Suprapubic skin (tissue), 4 donors: ENCODE measurements around the gene SLC4A1. TPM values are rescaled to one million over a fixed set of nuclear protein-coding genes. Genes with fewer than 3 reads are reported as not detected.

Experiments used
- DNase-seq, 2 donors: peaks; one replicate each; pipeline ENCODE4 v3.0.0-alpha.2; 2019; ENCODE audit warnings: low spot score in 2 of 2
- H3K27ac ChIP-seq: fragments of 200-600 bp; sonication (generic); one replicate; pipeline ENCODE4 v1.5.1; 2019
- H3K27me3 ChIP-seq: fragments of 200-600 bp; sonication (generic); one replicate; pipeline ENCODE4 v1.5.1; 2019
- H3K36me3 ChIP-seq: fragments of 200-600 bp; sonication (generic); one replicate; pipeline ENCODE4 v1.5.1; 2019
- H3K4me1 ChIP-seq: fragments of 200-600 bp; sonication (generic); one replicate; pipeline ENCODE4 v1.5.1; 2019
- H3K4me3 ChIP-seq: fragments of 200-600 bp; sonication (generic); one replicate; pipeline ENCODE4 v1.5.1; 2019; ENCODE audit warnings: mild to moderate bottlenecking
- H3K9me3 ChIP-seq: fragments of 200-600 bp; sonication (generic); one replicate; pipeline ENCODE4 v1.5.1; 2019
- EP300 ChIP-seq: sonication (generic); formaldehyde crosslinking; IDR thresholded peaks from one replicate; pipeline ENCODE4 v1.6.1; 2017; ENCODE audit warnings: antibody characterized with exemption
- POLR2A ChIP-seq, 2 donors: fragments of 450-650 bp; IDR thresholded peaks; one replicate each; pipeline ENCODE4 v1.6.1; 2017; ENCODE audit warnings: antibody characterized with exemption in 2 of 2, mild to moderate bottlenecking in 2 of 2, moderate library complexity in 2 of 2
- POLR2AphosphoS5 ChIP-seq, 3 donors: sonication (generic); formaldehyde crosslinking; IDR thresholded peaks; one replicate each; pipeline ENCODE4 v1.6.1; 2017; ENCODE audit warnings: antibody characterized with exemption in 3 of 3
- WGBS: methylation state at CpG from one replicate; pipeline ENCODE4 v1.1.5; 2018; 5-methylcytosine and 5-hydroxymethylcytosine counted together
- total RNA-seq, 4 donors: library from RNA; depleted of rRNA; stranded (reverse); fragments of >200 nt; gene quantifications; one replicate each; pipeline ENCODE4 v1.1.0, GENCODE V29; 2016
- TF ChIP-seq, protein P1 (sequence below), 2 donors: fragments of 200-600 bp in 1 of 2; fragments of 450-650 bp in 1 of 2; sonication (generic) in 1 of 2; IDR thresholded peaks; one replicate each; pipeline ENCODE4 v1.5.1; 2016 to 2019; ENCODE audit warnings: antibody characterized with exemption in 2 of 2, mild to moderate bottlenecking in 1 of 2, moderate library complexity in 1 of 2

The SLC4A1 gene
- total RNA-seq, 4 donors from 2014 or later: 0.08 to 0.17 (median 0.10) TPM; not detected in 1

DNA sequence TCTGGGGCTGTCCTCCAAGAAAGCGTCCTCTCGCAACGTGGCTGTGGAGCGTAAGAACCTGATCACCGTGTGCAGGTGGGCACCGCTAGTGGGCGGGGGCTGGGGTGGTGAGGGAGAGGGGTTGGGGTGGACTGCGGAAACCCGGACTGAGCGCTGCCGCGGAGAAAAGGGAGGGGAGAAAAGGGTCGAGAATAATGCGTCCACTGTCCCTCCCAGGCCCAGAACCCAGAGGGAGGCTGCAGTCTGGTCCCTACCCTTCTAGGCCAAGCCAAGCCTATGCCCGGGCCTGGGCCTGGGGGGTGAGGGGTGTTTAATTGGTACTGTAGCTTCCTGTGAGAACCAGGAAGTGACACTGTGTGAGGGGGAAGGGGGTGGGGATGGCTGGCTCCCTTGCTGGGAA, 40.9 kb upstream of the SLC4A1 start:
- no peak for DNase-seq
- Histone ChIP-seq H3K27ac (no peak overlapping the region), H3K4me3 (peak overlapping the region; percentile 53), H3K9me3 (no peaks in the 10 kb centered on the region), H3K4me1 (peaks cover 26% of the 10 kb centered on the region), H3K27me3 (peaks cover 19% of the 10 kb centered on the region), H3K36me3 (no peaks in the 10 kb centered on the region)
- no peak for TF ChIP-seq POLR2A (IDR thresholded peaks at IDR 0.05)
- TF ChIP-seq, protein P1, sequence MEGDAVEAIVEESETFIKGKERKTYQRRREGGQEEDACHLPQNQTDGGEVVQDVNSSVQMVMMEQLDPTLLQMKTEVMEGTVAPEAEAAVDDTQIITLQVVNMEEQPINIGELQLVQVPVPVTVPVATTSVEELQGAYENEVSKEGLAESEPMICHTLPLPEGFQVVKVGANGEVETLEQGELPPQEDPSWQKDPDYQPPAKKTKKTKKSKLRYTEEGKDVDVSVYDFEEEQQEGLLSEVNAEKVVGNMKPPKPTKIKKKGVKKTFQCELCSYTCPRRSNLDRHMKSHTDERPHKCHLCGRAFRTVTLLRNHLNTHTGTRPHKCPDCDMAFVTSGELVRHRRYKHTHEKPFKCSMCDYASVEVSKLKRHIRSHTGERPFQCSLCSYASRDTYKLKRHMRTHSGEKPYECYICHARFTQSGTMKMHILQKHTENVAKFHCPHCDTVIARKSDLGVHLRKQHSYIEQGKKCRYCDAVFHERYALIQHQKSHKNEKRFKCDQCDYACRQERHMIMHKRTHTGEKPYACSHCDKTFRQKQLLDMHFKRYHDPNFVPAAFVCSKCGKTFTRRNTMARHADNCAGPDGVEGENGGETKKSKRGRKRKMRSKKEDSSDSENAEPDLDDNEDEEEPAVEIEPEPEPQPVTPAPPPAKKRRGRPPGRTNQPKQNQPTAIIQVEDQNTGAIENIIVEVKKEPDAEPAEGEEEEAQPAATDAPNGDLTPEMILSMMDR (IDR thresholded peaks at IDR 0.05): no peak
- TF ChIP-seq POLR2AphosphoS5 (IDR thresholded peaks at IDR 0.05): no peak
- no peak for TF ChIP-seq EP300
- WGBS: 5% methylated on average over 4 of the region's 15 CpGs

DNA sequence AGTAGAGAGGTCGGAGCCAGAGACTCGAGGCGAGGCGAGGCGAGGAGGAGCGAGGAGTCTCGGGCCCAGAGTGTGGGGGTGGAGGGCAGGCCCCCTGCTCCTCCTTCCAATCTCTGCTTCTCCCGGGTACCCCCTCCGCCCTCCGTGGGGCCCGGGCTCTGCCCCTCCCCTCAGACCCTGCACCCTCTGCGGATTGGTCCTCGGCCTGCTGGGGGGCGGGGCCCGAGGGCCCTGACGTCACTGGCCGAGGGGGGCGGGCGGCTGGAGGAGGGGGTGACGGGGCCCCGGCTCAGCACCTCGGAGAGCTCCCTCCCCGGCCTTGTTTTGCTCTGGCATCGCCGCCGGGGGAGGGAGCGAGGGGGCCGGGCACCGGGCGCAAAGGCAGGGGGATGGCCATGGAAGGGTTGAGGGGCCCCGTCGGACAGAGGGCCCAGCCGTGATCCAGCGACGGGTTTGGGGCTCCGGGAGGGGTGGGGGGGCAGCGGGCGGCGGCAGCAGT, 40.4 kb upstream of the SLC4A1 start, which contains the start of gene RUNDC3A:
Gene RUNDC3A, plus strand, starts transcription at position 282 of the 499 bp plus-strand sequence. CDS start 232 bp downstream, outside the sequence.
- peak in 1 of 2 donors; percentile 86 for DNase-seq
- 0% methylated on average over 5 of the region's 39 CpGs for WGBS
- H3K36me3 ChIP-seq: no peaks in the 10 kb centered on the region
- peak within 1 kb of the TSS; percentile 20 for H3K27ac ChIP-seq
- TF ChIP-seq POLR2A (IDR thresholded peaks at IDR 0.05) (no peak), EP300 (no peak), POLR2AphosphoS5 (IDR thresholded peaks at IDR 0.05) (no peak)
- TF ChIP-seq, protein P1 (IDR thresholded peaks at IDR 0.05): no peak
- H3K27me3 ChIP-seq: peaks cover 15% of the 10 kb centered on the region
- peaks cover 26% of the 10 kb centered on the region for H3K4me1 ChIP-seq
- peak within 1 kb of the TSS; percentile 53 for H3K4me3 ChIP-seq
- no peaks in the 10 kb centered on the region for H3K9me3 ChIP-seq

DNA sequence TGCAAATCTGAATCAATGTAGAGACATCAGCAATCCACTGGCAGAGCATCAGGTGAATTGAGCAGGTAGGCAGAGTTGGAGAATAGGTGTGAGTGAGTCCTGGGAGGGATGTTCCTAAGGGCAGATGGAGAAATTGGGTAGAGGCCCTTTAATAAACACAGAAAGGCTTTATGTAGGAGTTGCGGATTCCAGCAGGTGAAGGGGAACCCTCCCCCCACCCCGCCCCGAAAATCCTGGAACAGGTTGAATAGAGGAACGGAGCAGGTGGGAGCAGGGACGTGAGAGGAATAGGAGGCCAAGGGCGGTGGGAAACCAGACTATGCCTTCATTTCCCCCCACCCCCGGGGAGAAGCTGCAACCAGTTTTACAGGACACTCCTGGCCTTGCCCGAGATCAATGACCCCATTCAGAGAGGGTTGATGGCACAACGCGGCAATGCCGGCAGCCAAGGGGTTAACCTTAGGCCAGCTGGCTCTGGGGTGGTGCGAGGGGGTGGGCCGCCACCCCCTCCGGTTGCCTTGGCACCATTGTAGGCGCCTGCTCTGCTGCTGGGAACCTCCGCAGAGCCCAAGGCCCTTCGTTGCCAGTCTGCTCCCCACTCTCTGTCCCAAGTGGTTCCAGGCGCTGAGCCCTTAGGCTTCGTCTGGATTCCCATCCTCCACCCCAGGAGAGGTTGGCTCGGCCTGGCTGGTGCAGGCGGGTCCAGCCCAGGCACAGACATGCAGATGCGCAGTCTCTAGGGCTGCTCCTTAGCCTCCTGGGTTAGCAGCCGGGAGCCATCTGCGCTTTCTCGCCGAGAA, 39.7 kb upstream of the SLC4A1 start:
- Histone ChIP-seq H3K4me3 (peak overlapping the region; percentile 53), H3K4me1 (peaks cover 26% of the 10 kb centered on the region), H3K36me3 (no peaks in the 10 kb centered on the region), H3K27me3 (peaks cover 8% of the 10 kb centered on the region), H3K27ac (peak overlapping the region; percentile 20), H3K9me3 (no peaks in the 10 kb centered on the region)
- no peak for DNase-seq
- TF ChIP-seq POLR2AphosphoS5 (IDR thresholded peaks at IDR 0.05) (no peak), POLR2A (IDR thresholded peaks at IDR 0.05) (no peak), EP300 (no peak)
- TF ChIP-seq, protein P1 (IDR thresholded peaks at IDR 0.05): no peak
- WGBS: 2% methylated on average over 16 of the region's 26 CpGs

DNA sequence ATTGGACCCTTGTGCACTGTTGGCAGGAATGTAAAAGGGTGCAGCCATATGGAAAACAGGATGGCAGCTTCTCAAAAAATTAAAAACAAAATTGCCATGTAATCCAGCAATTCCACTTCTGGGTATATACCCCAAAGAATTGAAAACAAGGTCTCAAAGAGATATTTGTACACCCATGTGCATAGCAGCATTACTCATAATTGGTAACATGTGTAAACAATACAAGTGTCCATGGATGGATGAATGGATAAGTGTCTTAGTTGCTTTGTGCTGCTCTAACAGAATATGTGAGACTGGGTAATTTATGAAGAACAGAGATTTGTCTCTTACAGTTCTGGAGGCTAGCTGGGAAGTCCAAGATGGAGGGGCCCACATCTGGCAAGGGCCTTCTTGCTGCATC, 36.7 kb upstream of the SLC4A1 start:
- DNase-seq: no peak
- H3K4me1 ChIP-seq: peaks cover 24% of the 10 kb centered on the region
- H3K36me3 ChIP-seq: no peaks in the 10 kb centered on the region
- H3K9me3 ChIP-seq: no peaks in the 10 kb centered on the region
- H3K27me3 ChIP-seq: peaks cover 3% of the 10 kb centered on the region
- H3K27ac ChIP-seq: no peak overlapping the region
- no peak for TF ChIP-seq POLR2A (IDR thresholded peaks at IDR 0.05)
- TF ChIP-seq, protein P1 (IDR thresholded peaks at IDR 0.05): no peak
- TF ChIP-seq POLR2AphosphoS5 (IDR thresholded peaks at IDR 0.05): no peak
- no peak for TF ChIP-seq EP300
- no peak overlapping the region for H3K4me3 ChIP-seq

DNA sequence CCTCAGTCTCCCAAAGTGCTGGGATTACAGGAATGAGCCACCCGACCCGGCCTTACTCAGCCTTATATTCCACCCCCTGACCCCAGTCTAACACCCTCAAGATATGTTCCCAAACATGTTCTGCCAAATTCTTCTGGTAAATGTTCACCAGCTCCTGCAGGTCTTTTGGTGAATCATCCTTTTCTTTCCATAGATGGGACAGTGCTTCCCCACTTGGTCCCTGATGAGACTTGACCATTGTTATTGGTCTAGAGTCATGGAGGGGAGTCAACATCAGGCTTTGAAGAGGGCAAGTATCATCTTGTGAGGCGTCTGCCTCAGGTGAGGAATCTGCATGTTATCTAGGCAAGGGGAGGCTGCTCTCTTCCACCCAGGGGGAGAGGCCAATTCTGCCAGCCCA, 30.0 kb upstream of the SLC4A1 start:
- H3K9me3 ChIP-seq: no peaks in the 10 kb centered on the region
- H3K4me1 ChIP-seq: no peaks in the 10 kb centered on the region
- no peak for DNase-seq

More for the DNA sequence above, 30.0 kb upstream of the SLC4A1 start:
- Histone ChIP-seq H3K27me3 (no peaks in the 10 kb centered on the region), H3K36me3 (no peaks in the 10 kb centered on the region), H3K27ac (no peak overlapping the region), H3K4me3 (no peak overlapping the region)
- 73% methylated on average over 3 of the region's 3 CpGs for WGBS
- no peak for TF ChIP-seq POLR2A (IDR thresholded peaks at IDR 0.05)
- no peak for TF ChIP-seq EP300
- TF ChIP-seq POLR2AphosphoS5 (IDR thresholded peaks at IDR 0.05): no peak
- TF ChIP-seq, protein P1 (IDR thresholded peaks at IDR 0.05): no peak
